Pancreas (tissue), 10 donors: Measurements from ENCODE around the gene HAGHL. TPM values are rescaled to one million over a fixed set of nuclear protein-coding genes. Genes with fewer than 3 reads are reported as not detected.

Source experiments
- ATAC-seq, 4 donors: fragments of 200-7000 bp; cut with Tn5 transposase; one replicate each; pipeline versions ENCODE4 v1.8.0 to v1.9.1; 2020; ENCODE audit warnings: mild to moderate bottlenecking in 4 of 4, moderate library complexity in 4 of 4
- DNase-seq, 6 donors: peaks; one replicate each; pipeline ENCODE4 v3.0.0-alpha.2; 2020
- FAIRE-seq: peaks from 2 replicates; lab custom pipeline; 2012; peaks lifted over from hg19 to GRCh38; lab: Jason Lieb, UNC
- H3K27ac ChIP-seq, 4 donors: fragments of 200-600 bp; sonication (generic); 1 replicate in 3 of 4; 2 replicates in 1 of 4; pipeline versions ENCODE4 v1.5.0 to v1.8.0; 2020
- H3K27me3 ChIP-seq, 4 donors: fragments of 200-600 bp; one replicate each; pipeline ENCODE4 v1.8.0; 2021
- H3K36me3 ChIP-seq, 3 donors: fragments of 200-600 bp; sonication (generic) in 1 of 3; one replicate each; pipeline versions ENCODE4 v1.5.0 to v1.8.0; 2020 to 2021
- H3K4me1 ChIP-seq, 3 donors: fragments of 200-600 bp; one replicate each; pipeline ENCODE4 v1.8.0; 2021
- H3K4me3 ChIP-seq, 4 donors: fragments of 200-600 bp; sonication (generic) in 2 of 4; one replicate each; pipeline versions ENCODE4 v1.5.0 to v1.8.0; 2020 to 2021
- H3K9me3 ChIP-seq, 4 donors: fragments of 200-600 bp; one replicate each; pipeline ENCODE4 v1.8.0; 2021
- CTCF ChIP-seq, 4 donors: fragments of 200-600 bp; sonication (generic) in 3 of 4; IDR thresholded peaks; one replicate each; pipeline versions ENCODE4 v1.5.0 to v1.8.0; 2021; ENCODE audit warnings: antibody characterized with exemption in 4 of 4
- WGBS, 2 donors: extraction: QIAGEN DNeasy Blood & Tissue Kit; methylation state at CpG; one replicate each; pipeline ENCODE4 v1.1.7; 2013; 5-methylcytosine and 5-hydroxymethylcytosine counted together
- intact Hi-C, 3 donors: fragments of 100-400 bp; cut with DNase I; formaldehyde crosslinking; loops; one replicate each; pipeline versions ENCODE4 v1.11.1 to v1.14.2; 2022
- polyA plus RNA-seq, 2 donors: library from polyadenylated mRNA; stranded (reverse); fragments of 200-250 nt; gene quantifications; one replicate each; pipeline ENCODE4 v1.2.3, GENCODE V29; 2013
- total RNA-seq, 6 donors: library from RNA; stranded (reverse); fragmentation: NEBNext Ultra II Directional in 4 of 6; extraction: Animal tissue kit (Norgen Biotek cat#: 25700) in 4 of 6; gene quantifications; one replicate each; pipeline versions ENCODE4 v1.2.1 to v1.2.4, GENCODE V29; 2021 to 2023
- donor health status: healthy with polysubstance abuse.
- donor health status: DM: no; HTN: no; CAD: no; lungs with moderate emphysema.
- donor health status: DM: no; HTN: no; CAD: no.
- donor health status: control.
- donor health status: control.
- donor health status: Bipolar disorder and iron deficiency.
- donor health status: DM: yes; HTN: yes; CAD: no.
- donor health status: DM: no; HTN: no; CAD: no.
- donor health status: DM: no; HTN: no; CAD: no.
- donor health status: DM: yes; HTN: yes; CAD: no.

The HAGHL gene
- total and polyA plus RNA-seq, 8 donors, result 0.47 to 17.5 (median 1.6) TPM

GRCh38 chr16:719815-720446 is 7.0 kb upstream of the HAGHL start:
- intact Hi-C loops, result loop anchor here in 1 of 3 donors (10.0 kb wide), 1 partner anchor 335 kb away; no protein-coding TSS in a partner anchor
- H3K27ac ChIP-seq, result peak overlapping the region; percentile 81 to 84 (median 83)
- no peaks in the 10 kb centered on the region for H3K36me3 ChIP-seq
- peak overlapping the region; percentile 74 to 89 (median 76) for H3K4me3 ChIP-seq
- no peak for TF ChIP-seq CTCF (IDR thresholded peaks at IDR 0.05)
- WGBS, 2 donors, result 9 to 10% methylated on average over 16 of the region's 16 CpGs
- FAIRE-seq, result no peak
- no peaks in the 10 kb centered on the region for H3K9me3 ChIP-seq
- peak in 1 of 6 donors; percentile 34 for DNase-seq
- H3K27me3 ChIP-seq, result no peaks in the 10 kb centered on the region
- H3K4me1 ChIP-seq, result peaks cover 6 to 25% (median 21%) of the 10 kb centered on the region in 3 donors
- ATAC-seq, result no peak

GRCh38 chr16:720447-720989 is 6.4 kb upstream of the HAGHL start:
- WGBS, 2 donors, result 1% methylated on average over 38 of the region's 38 CpGs
- intact Hi-C loops, result no loop called here
- Histone ChIP-seq H3K4me1 (peaks cover 6 to 25% (median 21%) of the 10 kb centered on the region in 3 donors), H3K27ac (peak overlapping the region; percentile 81 to 84 (median 83)), H3K4me3 (peak overlapping the region; percentile 74 to 89 (median 76)), H3K9me3 (no peaks in the 10 kb centered on the region), H3K36me3 (no peaks in the 10 kb centered on the region), H3K27me3 (no peaks in the 10 kb centered on the region)
- peak; percentile 3 to 41 (median 25) for ATAC-seq
- peak in 2 of 6 donors; percentile 43 to 58 for DNase-seq
- no peak for FAIRE-seq
- TF ChIP-seq CTCF (IDR thresholded peaks at IDR 0.05), result no peak

- TF ChIP-seq CTCF (IDR thresholded peaks at IDR 0.05), result peak in 1 of 4 donors; percentile 7
- DNase-seq (peak; percentile 82 to 94 (median 90)), ATAC-seq (peak; percentile 86 to 88 (median 86)), FAIRE-seq (no peak)
- 9 to 10% methylated on average over 54 to 106 of the region's 106 CpGs for WGBS, 2 donors
- peaks cover 6 to 21% (median 16%) of the 10 kb centered on the region in 3 donors for H3K4me1 ChIP-seq
- H3K9me3 ChIP-seq, result no peaks in the 10 kb centered on the region
- H3K27me3 ChIP-seq, result no peaks in the 10 kb centered on the region
- H3K36me3 ChIP-seq, result no peaks in the 10 kb centered on the region
- peak within 1 kb of the TSS; percentile 81 to 84 (median 83) for H3K27ac ChIP-seq
- peak within 1 kb of the TSS; percentile 74 to 89 (median 76) for H3K4me3 ChIP-seq
- intact Hi-C loops, result no loop called here
Observed at GRCh38 chr16:720990-721764, 5.7 kb upstream of the HAGHL start, which contains the start of gene ANTKMT. ANTKMT (plus strand) TSS chr16:721146; CDS start chr16:721275, 129 bp downstream.

GRCh38 chr16:721765-722540 is 5.0 kb upstream of the HAGHL start:
- H3K27me3 ChIP-seq, result no peaks in the 10 kb centered on the region
- no peaks in the 10 kb centered on the region for H3K36me3 ChIP-seq
- ATAC-seq, result no peak
- no peak for FAIRE-seq
- intact Hi-C loops, result no loop called here
- H3K9me3 ChIP-seq, result no peaks in the 10 kb centered on the region
- H3K4me3 ChIP-seq, result peak overlapping the region in 3 of 4 donors; percentile 75 to 89 (median 77)
- no peak for TF ChIP-seq CTCF (IDR thresholded peaks at IDR 0.05)
- H3K4me1 ChIP-seq, result peaks cover 6 to 16% (median 10%) of the 10 kb centered on the region in 3 donors
- H3K27ac ChIP-seq, result peak overlapping the region in 3 of 4 donors; percentile 83 to 84 (median 83)
- 92 to 93% methylated on average over 50 to 51 of the region's 51 CpGs for WGBS, 2 donors
- DNase-seq, result peak in 2 of 6 donors; percentile 45 to 84
